ENCODE results near the gene CFTR.

DNA sequence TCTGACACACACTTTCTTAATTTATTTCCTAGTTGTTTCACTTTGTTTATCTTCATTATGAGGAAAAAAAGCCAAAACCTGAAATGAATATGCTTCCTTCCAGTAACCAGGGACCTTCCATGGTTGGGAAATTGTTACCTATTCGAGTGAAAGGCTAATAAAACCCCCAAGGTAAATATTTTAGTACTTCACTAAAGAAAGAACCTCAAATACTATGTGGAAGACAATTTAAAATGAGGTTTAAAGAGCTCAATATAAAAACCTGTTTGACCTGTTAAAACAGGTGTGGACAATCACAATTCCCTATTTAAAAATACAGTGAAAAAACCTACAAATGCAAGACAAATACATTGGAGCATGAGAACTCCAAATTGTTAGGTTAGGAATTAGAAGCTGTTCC is 192.6 kb downstream of the CFTR start:
- TF ChIP-seq, protein P1, sequence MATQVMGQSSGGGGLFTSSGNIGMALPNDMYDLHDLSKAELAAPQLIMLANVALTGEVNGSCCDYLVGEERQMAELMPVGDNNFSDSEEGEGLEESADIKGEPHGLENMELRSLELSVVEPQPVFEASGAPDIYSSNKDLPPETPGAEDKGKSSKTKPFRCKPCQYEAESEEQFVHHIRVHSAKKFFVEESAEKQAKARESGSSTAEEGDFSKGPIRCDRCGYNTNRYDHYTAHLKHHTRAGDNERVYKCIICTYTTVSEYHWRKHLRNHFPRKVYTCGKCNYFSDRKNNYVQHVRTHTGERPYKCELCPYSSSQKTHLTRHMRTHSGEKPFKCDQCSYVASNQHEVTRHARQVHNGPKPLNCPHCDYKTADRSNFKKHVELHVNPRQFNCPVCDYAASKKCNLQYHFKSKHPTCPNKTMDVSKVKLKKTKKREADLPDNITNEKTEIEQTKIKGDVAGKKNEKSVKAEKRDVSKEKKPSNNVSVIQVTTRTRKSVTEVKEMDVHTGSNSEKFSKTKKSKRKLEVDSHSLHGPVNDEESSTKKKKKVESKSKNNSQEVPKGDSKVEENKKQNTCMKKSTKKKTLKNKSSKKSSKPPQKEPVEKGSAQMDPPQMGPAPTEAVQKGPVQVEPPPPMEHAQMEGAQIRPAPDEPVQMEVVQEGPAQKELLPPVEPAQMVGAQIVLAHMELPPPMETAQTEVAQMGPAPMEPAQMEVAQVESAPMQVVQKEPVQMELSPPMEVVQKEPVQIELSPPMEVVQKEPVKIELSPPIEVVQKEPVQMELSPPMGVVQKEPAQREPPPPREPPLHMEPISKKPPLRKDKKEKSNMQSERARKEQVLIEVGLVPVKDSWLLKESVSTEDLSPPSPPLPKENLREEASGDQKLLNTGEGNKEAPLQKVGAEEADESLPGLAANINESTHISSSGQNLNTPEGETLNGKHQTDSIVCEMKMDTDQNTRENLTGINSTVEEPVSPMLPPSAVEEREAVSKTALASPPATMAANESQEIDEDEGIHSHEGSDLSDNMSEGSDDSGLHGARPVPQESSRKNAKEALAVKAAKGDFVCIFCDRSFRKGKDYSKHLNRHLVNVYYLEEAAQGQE (IDR thresholded peaks at IDR 0.05; ENCODE audit: insufficient read depth in 1 of 2, low read depth in 2 of 2, low read length in 2 of 2), result no peak
- TF ChIP-seq TAF1 (IDR thresholded peaks at IDR 0.05; ENCODE audit: borderline replicate concordance, insufficient read depth, low read length), result no peak
- no peak for TF ChIP-seq POLR2AphosphoS5 (IDR thresholded peaks at IDR 0.05; ENCODE audit: low read depth, low read length)
